GM10266 (cell line): Measurements from ENCODE around the gene SEZ6L.

ENCODE experiments used
- DNase-seq: peaks from one replicate; pipeline ENCODE4 v3.0.0; 2012; ENCODE audit errors: extremely low spot score
- CTCF ChIP-seq: IDR thresholded peaks from 2 replicates; pipeline ENCODE4 v1.5.1; 2012; ENCODE audit warnings: mild to moderate bottlenecking, low read depth; ENCODE audit not compliant: control insufficient read depth, insufficient read depth; ENCODE audit errors: missing control alignments

SEZ6L gene

DNA sequence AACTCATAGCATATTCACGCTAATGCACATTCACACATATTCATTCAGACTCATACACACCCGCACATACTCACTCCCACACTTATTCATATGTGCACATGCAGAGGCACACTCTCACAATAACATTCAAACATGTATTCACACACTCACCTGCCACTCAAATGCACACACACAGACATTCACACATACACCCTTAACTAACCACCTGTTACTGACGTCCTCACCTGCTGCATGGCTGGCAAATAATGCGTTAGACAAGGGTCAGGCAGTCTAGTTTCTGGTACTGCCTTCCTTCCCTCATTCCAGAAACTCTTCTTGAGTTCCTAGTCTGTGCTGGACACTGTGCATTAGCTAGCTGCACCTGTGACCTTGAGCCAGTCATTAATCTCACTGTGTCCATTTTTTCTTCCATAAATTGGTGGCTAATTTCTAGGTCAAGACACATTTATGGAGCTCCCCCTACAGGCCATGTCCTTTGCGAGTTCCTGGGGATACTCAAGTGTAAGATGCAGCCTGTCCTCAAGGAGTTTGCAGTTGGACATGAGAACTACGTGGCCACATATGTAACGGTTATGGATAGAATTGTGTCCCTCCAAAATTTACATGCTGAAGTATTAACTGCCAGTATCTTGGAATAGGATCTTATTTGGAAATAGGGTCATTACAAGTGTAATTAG, 34.5 kb upstream of the SEZ6L start:
- no peak for DNase-seq

GRCh38 chr22:26135806-26136205, 33.5 kb upstream of the SEZ6L start:
- no peak for TF ChIP-seq CTCF
- DNase-seq: no peak

More for the DNA sequence above, 34.5 kb upstream of the SEZ6L start:
- peak; percentile 34 for TF ChIP-seq CTCF

GRCh38 chr22:26139310-26139709, 30.0 kb upstream of the SEZ6L start:
- no peak for DNase-seq
- TF ChIP-seq CTCF: no peak

DNA sequence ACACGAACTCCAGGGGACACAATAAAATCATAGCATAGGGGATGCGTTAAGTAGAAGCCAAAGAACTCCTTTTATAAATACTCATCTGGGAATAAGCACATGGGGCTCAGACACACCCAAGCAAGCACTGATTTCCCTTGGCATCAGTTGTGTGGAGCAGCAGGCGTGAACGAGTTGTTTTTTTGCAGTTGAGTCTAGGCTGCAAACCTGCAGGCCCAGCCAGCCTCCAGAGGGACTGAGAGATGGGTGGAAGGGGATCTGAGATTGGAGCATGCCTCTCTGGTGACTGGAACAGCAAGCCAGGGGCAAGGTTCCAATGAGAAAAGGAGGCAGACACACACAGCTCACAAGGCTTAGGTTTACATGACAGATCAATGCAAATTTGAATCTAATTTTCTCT, 27.4 kb upstream of the SEZ6L start:
- no peak for DNase-seq
- no peak for TF ChIP-seq CTCF

GRCh38 chr22:26143806-26144325, 25.4 kb upstream of the SEZ6L start:
- no peak for DNase-seq

DNA sequence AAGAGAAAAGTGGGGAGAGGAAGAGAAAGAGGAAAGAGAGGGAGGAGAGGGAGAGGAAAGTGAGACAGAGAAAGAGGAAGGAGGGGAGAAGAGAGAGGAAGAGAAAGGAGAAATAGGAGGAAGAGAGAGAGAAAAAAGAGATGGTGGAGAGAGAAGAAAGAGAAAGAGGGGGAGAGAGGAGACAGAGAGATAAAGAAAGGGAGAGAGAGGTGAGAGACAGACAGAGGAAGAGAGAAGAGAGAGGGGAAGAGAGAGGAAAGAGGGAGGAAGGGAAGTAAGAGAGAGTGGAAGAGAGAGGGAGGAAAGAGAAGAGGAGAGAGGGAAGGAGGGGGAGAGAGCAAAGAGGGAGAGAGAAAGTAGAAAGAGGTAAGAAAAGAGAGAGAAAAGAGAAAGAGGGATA, 9.4 kb upstream of the SEZ6L start:
- no peak for DNase-seq
- TF ChIP-seq CTCF: no peak

More at GRCh38 chr22:26143806-26144325, 25.4 kb upstream of the SEZ6L start:
- TF ChIP-seq CTCF: no peak

GRCh38 chr22:26161746-26162145, 7.5 kb upstream of the SEZ6L start:
- DNase-seq: no peak

More at GRCh38 chr22:26161746-26162145, 7.5 kb upstream of the SEZ6L start:
- no peak for TF ChIP-seq CTCF
